ENCODE results near the gene KPRP.

KPRP gene

DNA sequence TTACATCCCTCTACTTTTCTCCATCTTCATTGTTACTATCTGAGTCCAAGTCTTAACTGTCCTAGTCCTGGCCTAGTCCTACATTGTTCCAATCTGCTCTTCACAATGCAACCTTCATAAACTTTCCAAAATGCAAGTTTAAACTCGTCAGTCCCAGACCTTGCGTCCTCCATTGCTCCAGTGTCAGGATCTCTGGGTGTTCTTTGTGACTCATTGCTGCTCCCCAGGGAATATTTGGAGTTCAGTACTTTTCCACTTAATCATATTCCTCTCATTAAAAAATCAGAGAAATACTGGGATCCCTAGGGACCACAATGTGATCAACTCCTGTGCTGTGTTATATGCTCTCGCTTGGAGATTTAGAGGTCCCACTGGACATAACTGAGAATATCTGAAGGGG is 18.0 kb upstream of the KPRP start:
- no peaks in the 10 kb centered on the region for H3K4me1 ChIP-seq (ENCODE audit: control insufficient read depth in 1 of 2, insufficient read depth in 1 of 2, low read depth in 1 of 2, low read length in 1 of 2)
- no peaks in the 10 kb centered on the region for H3K36me3 ChIP-seq
- H3K4me3 ChIP-seq (ENCODE audit: low read depth in 1 of 2, low read length in 1 of 2): no peak overlapping the region
- H3K9me3 ChIP-seq: no peaks in the 10 kb centered on the region
- TF ChIP-seq, protein P1, sequence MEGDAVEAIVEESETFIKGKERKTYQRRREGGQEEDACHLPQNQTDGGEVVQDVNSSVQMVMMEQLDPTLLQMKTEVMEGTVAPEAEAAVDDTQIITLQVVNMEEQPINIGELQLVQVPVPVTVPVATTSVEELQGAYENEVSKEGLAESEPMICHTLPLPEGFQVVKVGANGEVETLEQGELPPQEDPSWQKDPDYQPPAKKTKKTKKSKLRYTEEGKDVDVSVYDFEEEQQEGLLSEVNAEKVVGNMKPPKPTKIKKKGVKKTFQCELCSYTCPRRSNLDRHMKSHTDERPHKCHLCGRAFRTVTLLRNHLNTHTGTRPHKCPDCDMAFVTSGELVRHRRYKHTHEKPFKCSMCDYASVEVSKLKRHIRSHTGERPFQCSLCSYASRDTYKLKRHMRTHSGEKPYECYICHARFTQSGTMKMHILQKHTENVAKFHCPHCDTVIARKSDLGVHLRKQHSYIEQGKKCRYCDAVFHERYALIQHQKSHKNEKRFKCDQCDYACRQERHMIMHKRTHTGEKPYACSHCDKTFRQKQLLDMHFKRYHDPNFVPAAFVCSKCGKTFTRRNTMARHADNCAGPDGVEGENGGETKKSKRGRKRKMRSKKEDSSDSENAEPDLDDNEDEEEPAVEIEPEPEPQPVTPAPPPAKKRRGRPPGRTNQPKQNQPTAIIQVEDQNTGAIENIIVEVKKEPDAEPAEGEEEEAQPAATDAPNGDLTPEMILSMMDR (IDR thresholded peaks at IDR 0.05): no peak
- H3K27ac ChIP-seq: no peak overlapping the region
- H3K27me3 ChIP-seq: peaks cover 38% of the 10 kb centered on the region

DNA sequence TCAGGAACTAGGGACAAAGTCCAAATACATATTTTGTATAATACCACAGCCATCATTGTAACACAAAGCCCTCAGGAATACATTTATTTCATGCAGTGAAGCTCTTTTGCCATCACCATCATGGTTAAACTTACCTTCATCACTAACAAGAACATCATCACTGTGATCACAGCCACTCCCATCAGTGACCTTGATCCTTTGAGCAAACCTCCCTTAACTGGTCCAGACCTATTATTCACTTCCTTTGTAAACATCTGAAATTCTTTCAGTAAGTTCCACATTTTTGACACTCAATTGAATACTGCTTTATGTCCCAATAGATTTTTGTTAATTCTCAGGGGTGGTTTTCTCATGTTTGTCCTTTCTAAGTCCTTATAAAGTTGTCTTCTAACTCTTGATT is 16.2 kb upstream of the KPRP start:
- Histone ChIP-seq H3K36me3 (no peaks in the 10 kb centered on the region), H3K4me1 (ENCODE audit: control insufficient read depth in 1 of 2, insufficient read depth in 1 of 2, low read depth in 1 of 2, low read length in 1 of 2) (no peaks in the 10 kb centered on the region), H3K27me3 (peaks cover 37% of the 10 kb centered on the region), H3K4me3 (ENCODE audit: low read depth in 1 of 2, low read length in 1 of 2) (no peak overlapping the region), H3K9me3 (no peaks in the 10 kb centered on the region), H3K27ac (no peak overlapping the region)
- TF ChIP-seq, protein P1 (IDR thresholded peaks at IDR 0.05): no peak

DNA sequence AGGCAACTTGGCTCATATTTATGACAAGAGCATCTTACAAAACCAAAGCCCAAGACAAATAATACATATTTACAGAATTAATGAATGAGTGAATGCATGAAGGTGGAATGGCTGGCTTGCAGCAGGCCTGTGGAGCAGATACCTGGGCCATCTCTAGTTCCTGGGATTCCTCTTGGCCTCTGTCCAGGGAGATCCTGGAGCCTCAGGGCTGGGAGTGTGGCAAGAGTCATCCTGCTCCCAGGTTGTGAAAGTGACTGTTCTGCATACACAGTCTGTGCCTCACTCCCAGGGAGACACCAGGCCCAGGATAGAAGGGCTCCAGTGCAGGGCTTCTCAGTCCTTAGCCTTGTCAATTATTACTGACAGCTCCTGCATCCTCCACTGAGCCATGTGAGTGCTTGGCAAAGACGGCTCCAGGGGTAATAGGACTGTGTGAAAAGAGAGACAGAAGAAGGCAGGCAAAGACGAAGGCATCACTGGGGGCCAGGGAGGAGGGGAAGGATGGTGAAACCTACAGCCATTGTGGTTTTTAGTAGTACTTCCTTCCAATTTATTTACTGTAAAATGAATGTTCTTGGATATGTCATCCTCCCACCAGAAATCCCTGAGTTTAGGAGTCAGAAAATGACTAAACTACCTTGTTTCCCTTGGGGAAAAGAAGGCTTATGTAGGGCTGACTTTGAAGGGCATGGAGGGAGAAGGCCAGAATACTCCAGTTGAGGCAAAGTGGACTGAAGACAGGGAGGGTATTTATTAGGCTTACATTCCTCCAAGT is 14.3 kb upstream of the KPRP start:
- Histone ChIP-seq H3K27ac (no peak overlapping the region), H3K4me3 (ENCODE audit: low read depth in 1 of 2, low read length in 1 of 2) (no peak overlapping the region), H3K4me1 (ENCODE audit: control insufficient read depth in 1 of 2, insufficient read depth in 1 of 2, low read depth in 1 of 2, low read length in 1 of 2) (no peaks in the 10 kb centered on the region), H3K27me3 (peaks cover 30% of the 10 kb centered on the region), H3K36me3 (no peaks in the 10 kb centered on the region), H3K9me3 (no peaks in the 10 kb centered on the region)
- TF ChIP-seq, protein P1 (IDR thresholded peaks at IDR 0.05): no peak

GRCh38 chr1:152745289-152745704 is 12.5 kb upstream of the KPRP start:
- H3K4me1 ChIP-seq (ENCODE audit: control insufficient read depth in 1 of 2, insufficient read depth in 1 of 2, low read depth in 1 of 2, low read length in 1 of 2): no peaks in the 10 kb centered on the region
- H3K9me3 ChIP-seq: no peaks in the 10 kb centered on the region
- TF ChIP-seq, protein P1 (IDR thresholded peaks at IDR 0.05): no peak
- H3K4me3 ChIP-seq (ENCODE audit: low read depth in 1 of 2, low read length in 1 of 2): no peak overlapping the region
- H3K36me3 ChIP-seq: no peaks in the 10 kb centered on the region
- no peak overlapping the region for H3K27ac ChIP-seq
- peaks cover 33% of the 10 kb centered on the region for H3K27me3 ChIP-seq

- Histone ChIP-seq H3K4me3 (ENCODE audit: low read depth in 1 of 2, low read length in 1 of 2) (no peak overlapping the region), H3K27ac (no peak overlapping the region), H3K36me3 (no peaks in the 10 kb centered on the region), H3K9me3 (no peaks in the 10 kb centered on the region), H3K27me3 (peaks cover 37% of the 10 kb centered on the region), H3K4me1 (ENCODE audit: control insufficient read depth in 1 of 2, insufficient read depth in 1 of 2, low read depth in 1 of 2, low read length in 1 of 2) (no peaks in the 10 kb centered on the region)
- TF ChIP-seq, protein P1 (IDR thresholded peaks at IDR 0.05): no peak
Observed at GRCh38 chr1:152745765-152746444, 11.9 kb upstream of the KPRP start.
